GM18508 (cell line): ENCODE measurements around the gene TMEM107.

Experiments used
- ATAC-seq: cut with Tn5 transposase; IDR thresholded peaks from one replicate; pipeline ENCODE4 v1.9.1; 2021; ENCODE audit warnings: moderate number of reproducible peaks; ENCODE audit not compliant: insufficient read depth, unreplicated experiment

Gene TMEM107

DNA sequence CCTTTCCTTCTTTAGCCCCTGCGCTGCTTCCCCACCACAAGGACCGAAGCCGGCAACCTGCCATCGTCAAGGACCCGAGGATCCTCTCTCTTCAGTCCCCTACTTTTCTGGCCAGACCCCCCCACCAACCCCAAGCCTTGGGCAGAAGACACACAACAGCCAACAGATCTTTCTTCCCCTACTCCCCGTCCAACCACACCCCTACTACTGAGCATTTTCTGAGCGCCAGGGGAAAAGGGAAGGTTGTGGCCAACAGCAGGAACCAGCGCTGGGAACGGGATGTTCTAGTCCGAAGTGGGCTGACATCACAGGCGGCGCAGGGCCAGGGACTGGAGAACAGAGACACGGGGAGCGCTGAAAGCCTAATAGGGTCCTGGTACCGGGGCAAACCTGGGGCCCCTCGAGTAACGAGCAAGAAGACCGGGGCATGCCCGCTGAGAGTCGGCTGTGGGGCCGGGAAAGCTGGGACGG is 24.5 kb downstream of the TMEM107 start:
- ATAC-seq = no peak

DNA sequence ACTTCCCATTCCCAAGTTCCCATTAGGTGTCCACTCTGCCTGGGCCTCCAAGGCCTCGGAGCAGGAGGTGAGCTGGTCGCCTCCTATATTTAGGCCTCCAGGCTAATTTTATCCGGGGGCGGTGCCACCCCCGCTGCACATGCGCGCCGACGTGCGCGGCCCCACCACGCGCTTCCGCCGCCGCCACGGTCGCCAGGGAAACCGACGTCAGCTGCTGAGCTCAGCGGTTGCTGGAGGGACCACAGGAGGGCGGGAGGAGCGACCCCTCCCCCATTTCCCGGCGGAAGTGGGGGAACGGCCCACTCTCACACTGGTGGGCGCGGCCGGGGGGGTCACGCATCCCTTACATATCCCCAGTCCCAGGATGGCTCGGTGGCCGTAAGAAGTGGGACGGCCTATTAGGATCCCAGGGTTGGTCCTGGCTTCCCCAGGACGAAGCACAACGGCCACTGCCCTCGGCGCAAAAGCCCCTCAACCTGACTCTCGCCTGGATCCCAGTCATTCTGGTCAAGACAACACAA is 25.0 kb downstream of the TMEM107 start:
- no peak for ATAC-seq

DNA sequence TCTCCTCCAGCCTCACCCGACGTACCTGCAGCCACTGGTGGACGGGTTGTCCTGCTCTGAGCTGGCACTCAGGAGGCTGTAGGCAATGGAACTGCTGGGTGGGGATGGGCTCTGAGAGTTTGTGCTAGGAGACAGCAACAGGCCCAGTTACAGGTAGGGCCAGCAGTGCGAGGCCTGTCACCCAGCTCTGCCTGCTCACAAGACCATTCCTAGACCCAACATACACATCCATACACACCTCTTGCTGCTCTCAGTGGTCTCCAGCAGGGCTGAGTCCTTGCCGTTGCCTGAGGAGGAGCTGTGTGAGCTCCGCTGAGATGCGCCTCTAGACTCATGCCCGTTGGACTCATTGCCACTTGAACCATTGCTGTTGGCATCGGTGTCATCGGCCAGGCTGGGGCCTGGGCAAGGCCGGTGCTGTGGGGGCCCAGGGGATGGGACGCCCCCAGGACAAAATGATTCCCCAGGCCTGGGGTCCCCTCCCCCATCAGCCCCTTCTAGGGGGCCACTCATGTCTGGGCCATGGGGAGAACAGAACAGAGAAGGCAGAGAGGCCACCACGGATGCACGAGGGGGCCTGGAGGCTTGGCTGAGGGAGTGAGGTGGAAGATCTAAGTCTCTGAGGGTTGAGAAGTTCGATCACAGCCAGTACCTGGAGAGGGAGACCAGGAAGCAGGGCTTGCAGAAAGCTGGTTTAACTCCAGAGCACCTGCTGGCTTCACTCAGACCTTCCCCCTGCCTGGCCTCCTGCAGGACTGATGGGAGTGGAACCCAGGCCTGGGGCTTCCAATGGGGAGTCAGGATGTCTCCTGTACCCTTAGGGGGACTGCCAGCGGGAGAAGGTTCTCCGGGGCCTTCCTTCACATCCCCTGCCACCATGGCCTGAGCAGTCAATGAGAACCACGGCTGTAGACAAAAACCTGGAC is 25.7 kb downstream of the TMEM107 start:
- ATAC-seq = no peak

DNA sequence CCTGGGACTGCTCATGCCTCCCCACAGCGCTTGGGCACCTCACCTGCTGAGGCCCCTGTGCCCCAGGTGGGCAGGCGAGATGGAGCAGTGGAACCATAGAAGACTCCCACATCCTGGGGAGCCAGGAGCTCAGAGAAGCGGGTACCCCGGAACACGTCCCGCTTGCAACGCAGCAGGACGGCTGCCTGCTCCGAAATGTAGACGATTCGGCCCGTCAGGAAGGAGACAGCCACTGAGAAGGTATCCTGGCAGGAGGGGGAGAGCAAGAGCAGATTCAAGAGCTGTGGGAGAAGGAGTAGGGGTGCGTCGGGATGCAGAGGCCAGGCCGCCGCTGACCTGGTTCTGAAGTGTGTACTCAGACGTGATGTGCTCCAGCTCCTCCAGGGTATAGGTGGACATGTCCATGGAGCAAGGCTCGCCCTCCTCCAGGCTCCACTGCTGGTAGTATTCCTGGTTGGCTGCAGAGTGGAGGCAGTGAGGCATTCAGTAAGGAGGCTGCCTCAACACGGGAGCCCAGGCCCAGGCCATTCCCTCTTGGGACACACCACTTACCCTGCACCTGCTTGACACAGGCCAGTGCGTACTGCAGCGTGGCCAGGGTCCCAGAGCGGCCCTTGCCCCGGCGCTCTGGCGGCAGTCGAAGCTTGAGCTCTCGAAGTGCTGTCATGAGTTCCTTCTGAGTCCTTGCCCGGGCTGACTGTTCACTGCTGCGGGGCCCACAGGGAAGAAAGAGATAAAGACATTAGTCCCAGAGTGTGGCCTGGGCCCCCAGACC is 26.6 kb downstream of the TMEM107 start:
- no peak for ATAC-seq

DNA sequence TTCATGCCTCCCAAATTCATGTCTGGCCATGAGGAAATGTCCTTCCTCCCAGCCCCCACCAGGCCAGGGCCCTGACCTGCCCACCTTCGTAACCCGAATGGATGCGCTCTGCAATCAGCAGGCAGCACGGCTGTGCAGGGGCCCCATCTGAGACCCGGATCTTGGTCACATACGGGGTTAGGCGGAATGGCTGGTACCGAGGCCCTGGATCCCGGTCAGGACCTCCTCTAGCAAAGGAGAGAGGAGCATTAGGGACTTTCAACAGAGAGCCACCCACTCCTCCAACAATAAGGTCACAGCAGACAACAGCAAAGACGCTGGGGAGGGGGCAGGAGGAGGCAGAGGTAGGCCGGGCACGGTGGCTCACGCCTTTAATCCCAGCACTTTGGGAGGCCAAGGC is 27.6 kb downstream of the TMEM107 start:
- ATAC-seq = no peak

DNA sequence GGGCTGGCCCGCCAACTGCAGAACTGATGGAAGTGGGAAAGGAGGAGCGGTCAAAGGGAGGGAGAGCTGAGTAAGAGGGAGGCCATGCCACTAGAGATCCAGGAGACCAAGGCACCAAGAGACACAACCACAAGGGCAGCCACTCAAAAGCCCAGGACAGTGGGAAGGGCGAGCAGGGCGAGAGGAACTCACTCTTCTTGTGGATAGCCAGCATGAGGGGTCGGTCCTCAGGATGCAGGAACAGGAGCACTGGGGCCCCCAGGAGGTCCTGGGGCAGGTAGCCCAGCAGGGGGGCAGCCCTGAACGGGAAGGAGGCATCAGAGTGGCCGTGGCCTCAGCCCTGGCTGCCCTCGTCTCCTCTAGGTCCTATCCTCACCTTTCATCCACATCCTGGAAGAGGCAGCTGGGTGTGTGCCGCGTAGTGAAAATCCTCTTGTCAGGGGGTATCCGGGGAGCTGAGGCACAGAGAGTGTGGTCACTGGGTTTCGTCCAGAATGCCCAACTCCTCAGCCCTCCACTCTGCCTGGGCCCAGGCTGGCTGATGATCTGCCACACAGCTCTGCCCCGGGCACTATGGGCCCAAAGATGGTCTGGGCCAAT is 28.3 kb downstream of the TMEM107 start:
- ATAC-seq = no peak

DNA sequence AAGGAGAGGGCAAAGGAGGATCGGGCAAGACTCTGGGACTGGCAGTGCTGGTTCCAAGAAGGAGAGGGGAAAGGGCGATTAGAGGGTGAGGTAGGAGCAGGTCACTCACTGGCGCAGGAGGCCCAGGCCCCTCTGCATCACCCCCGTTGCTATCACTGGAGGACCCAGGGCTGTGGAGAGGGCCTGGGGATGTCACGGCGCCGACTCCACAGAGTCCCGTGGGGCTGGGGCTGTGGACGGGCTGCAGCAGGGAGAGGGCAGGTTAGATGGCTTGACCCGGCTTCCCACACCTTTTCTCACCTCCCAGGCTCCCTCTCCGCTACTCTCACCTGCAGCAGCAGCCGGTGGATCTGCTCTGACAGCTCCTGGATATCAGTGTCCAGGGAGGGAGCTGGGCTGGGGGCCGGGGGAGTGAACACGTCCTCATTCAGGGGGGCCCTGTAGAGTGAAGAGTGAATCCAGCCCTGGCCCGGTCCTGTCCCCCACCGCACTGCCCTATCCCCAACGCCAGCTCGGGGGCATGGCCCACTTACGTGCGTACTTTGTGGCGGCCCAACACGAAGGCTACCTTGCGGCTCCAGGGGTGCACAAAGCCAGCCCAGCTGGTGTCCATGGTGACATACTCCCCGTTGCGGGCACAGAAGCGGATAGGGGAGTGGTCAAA is 28.9 kb downstream of the TMEM107 start:
- ATAC-seq = no peak

DNA sequence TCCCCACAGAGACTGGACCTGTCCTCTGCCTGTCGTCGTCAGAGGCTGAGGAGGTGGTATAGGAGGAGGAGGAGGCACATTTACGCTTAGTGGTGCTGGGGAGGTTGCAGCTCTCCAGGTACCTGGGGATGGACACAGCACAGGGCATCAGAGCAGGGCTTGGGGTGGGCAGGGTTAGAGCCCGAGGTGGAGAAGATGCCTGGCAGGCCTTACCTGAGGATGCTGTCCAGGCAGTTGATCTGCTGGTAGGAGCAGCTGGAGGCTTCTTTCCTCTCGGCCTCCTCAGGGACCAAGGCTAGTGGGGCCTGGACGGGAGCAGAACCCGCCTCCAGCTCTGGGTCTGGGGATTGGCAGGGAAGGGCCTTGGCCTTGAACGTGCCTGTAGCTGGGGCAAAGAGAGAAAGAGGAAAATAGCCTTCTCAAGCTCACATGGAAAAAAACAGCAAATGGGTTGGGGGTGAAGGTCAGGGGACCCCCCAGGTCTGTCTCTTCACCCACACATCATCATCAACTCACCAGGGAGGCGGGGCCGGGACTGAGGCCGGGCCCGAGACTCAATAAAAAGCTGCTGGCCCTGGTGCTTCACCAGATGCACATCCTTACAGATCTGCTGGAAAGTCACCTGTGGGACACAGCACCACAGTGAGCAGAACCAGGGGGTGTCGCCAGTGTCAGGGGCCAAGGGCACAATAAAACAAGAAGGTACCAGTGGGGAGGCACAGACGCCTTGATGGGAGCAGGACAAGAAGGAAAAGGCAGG is 29.6 kb downstream of the TMEM107 start:
- no peak for ATAC-seq

DNA sequence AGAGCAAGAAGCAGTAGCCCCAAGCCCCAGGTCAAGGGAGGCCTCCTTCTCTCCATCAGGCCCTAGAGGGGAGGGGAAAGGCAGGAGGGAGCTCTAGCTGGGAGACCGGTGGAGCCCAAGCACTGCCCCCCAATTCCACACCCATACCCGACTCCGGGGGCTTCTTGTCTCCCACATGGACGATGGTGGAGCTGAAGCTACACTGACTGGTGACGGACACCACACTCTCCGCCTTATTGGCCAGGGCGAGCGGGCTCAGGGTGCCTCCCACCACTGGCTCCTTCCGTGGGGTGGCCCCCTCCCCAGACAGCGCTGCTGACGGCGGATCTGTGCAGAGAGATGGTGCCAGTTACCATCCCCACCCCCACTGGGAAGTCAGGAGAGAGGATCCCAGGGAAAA is 30.4 kb downstream of the TMEM107 start:
- no peak for ATAC-seq

DNA sequence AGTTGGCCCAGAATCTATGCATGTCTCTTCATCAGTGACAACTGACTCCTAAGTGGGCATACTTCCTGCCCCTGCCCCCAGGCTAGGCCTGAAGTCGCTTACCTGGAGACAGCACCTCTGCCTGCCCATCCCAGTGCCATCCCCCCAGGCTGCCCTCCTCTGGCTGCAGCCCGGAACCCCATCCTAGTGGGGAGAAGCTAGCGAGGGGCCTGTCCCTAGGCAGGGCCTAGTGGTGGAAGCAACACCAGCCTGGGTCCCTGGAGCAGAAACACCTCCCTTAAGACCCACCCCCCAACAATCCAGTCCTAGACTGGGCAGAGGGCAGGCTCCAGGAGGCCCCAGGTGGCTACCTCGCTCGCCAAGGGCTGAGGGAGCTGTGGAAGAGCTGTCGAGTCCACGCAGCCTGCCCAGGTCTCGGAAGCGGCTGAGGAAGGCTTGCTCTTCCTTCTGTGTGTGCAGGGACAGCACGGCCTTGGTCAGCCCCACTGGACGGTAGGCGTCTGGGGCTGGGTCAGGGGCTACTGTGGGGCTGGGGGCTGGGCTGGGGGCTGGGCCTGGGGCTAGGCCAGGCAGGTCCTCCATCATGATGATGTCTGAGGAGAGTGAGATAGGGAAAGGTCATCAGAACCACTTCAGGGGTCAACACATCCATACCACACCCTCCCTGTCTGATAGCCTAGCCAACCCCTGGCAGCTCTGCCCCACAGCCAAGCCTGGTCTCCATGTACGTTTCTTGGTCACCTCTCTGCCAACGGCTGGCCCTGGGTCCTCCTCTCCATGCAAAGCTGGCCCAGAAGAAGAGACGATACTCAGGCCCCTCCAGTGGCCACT is 31.6 kb downstream of the TMEM107 start:
- ATAC-seq = no peak

DNA sequence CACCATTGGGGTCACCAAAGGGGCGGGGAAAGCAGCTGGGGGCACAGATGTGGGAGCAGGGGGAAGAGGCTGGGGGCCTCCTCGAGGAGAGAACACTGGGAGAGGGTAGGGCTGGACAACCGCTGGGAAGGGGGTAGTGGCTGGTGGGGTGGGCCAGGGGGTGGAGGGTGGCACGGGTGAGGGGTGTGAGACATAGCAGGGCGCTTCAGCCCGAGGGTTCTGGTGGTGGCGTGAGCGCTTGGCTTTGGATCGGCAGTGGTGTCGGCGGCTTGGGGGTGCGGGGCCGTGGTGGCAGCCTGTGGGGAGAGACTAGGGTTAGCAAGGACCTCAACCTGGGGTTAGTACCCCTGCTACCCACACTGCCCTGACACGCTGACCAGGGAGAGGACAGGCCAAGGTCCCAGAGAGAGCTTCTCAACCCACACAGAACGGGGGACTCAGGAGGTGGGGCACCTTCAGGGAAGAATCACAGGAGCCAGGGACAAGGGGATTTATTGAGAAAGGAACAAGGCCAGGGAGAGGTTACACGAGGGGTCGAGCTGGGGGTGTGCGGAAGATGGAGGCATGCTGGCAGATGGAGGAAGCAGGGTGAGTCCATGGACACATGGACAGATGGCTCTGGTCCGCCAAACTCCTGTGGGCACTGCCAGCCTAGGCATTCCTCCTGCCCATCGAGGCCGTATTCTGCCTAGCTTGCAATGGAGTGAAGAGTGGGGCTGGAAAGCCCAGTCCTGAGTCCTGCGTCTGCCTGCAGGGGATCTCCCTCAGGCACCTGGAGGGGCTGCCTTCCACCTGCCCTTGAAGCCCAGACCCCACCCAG is 32.4 kb downstream of the TMEM107 start:
- no peak for ATAC-seq

DNA sequence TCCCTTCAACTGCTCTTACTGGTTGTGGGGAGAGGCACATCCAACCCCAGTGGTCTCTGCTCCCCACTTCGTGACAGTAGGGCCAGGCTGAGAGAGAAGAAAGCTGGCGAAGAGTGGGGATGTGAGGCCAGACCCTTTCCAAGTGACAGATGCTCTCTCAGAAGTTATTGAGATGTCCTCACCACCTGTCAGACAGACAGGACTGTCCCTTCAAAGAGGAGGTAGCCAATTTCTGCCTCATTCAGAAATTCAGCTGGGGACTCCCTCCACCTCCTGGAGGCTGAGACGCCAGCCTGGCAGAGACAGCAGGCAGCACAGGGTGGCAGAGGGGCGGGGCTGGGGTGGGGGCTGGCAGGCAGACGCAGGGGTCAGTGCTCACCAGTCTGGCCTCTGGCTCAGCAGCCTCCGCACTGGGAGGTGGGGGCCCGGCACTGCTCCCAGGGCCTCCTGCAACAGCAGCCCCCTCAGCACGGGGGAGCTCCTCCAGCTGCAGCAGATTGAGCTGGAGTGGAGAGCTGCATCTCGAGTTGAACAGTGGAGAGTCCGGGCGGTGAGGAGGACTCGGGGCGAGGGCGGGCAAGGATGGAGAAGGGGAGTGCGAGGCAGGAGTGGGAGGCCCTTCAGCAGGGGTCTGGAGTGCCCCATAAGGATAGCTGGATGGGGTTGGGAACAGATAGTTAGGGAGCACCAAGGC is 33.1 kb downstream of the TMEM107 start:
- no peak for ATAC-seq

DNA sequence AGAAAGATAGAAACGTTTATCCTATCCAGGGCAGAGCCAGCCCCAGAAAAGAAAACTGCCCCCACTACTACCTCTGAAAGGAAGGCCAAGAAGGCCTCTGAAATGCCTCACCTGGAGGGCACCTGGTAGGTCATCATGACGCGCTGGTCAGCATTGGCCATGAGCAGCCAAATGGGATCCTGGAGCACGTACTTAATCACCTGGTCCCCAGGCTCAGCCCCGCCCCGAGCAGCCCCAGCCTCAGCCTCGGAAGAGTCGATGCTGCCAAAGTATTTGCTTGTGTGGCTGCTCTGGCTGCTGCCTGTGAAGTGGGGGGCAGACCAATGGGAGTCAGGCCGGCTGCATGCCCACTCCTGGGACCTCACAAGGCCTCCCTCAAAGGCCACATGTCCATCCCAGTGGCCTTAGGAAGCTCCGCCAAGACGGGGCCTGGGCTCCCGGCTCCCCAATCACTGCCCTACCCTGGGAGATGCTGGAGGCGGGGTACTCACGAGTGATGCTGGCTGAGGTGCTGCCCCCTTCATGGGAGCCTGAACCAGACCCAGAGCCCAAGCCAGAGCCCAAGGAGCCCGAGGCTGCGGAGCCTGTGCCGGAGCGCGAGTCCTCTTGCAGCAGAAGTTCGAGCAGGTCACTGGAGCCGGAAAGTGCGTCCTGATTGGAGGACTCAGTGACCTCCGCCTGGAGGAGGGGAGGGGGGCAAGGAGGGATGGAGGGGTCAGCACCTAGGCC is 33.9 kb downstream of the TMEM107 start:
- ATAC-seq = no peak

DNA sequence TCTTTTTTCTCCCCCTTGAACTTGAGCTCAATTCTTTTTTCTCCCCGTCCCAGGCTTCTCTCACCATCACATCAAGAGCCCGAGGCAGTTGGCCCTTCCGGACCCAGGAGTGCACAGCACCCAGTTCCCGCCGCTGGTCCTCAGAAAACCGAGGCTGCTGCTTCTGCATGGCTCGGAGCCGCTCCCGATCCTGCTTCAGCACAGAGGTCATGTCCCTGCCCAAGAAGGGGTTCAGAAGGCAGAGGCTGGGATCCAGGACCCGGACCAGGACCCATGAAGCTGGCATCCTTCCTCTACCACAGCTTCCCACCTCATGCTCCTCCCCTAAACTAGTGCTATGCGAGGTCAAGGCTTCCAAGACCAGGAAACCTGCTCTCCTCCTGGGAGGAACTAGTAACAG is 34.4 kb downstream of the TMEM107 start:
- no peak for ATAC-seq

DNA sequence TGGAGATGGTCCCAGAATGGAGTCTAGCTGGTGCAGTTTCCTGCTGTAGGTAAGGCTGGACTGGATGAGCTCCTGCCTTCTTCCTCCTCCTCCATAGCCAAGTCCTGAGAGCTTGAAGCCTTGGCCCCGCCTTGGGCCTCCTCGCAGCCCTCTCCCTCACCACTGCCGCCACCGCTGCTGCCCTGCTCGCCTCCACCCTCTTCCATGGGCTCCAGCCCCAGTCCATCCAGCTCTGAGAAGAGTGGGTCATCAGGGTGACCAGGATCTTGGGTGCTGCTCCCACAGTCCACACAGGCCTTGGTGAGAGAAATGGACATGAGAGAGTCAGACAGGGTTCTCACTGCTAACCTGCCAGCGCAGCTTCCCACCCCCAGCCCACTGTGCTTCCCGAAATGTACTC is 35.1 kb downstream of the TMEM107 start:
- no peak for ATAC-seq
